CD4-positive, alpha-beta T cell treated with Interleukin-21 for 1 hour (primary cell): Measurements from ENCODE around the gene ZNF837.
"Not testable (repeated sequence)": the region's sequence is repeated elsewhere in the genome, so short reads cannot be mapped to it uniquely, and the experiment has no call there.

Experiments used
- DNase-seq: peaks from one replicate; pipeline ENCODE4 v3.0.0-alpha.2; 2020

ZNF837 gene

GRCh38 chr19:58380662-58381459, at the start of gene ZNF837:
ZNF837 (minus strand) TSS chr19:58381030; CDS start chr19:58369332, 11,698 bp downstream.
- peak; percentile 100 for DNase-seq

DNA sequence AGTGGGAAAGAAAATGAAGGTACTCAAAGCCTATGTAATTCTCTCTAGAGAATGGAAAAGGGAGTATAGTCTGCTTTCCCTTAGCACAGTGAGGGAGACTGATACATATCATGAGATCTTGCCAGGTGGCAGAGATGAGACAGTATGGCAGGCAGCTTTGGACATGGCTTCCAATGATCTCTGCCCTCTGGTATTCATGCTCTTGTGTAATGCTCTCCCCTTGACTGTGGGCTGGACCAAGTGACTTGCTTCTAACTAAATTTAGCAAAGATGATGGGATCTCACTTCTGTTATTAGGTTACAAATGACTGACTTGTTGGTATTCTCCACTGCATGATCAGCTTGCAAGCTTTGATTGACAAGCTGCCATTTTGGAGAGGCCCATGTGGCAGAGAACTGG, 48.9 kb upstream of the ZNF837 start:
- DNase-seq = no peak

GRCh38 chr19:58428617-58429016, 47.8 kb upstream of the ZNF837 start:
- DNase-seq = no peak

- no peak for DNase-seq
Observed at GRCh38 chr19:58417071-58417470, 36.2 kb upstream of the ZNF837 start.

- no peak for DNase-seq
Observed at GRCh38 chr19:58416604-58417003, 35.8 kb upstream of the ZNF837 start.

DNA sequence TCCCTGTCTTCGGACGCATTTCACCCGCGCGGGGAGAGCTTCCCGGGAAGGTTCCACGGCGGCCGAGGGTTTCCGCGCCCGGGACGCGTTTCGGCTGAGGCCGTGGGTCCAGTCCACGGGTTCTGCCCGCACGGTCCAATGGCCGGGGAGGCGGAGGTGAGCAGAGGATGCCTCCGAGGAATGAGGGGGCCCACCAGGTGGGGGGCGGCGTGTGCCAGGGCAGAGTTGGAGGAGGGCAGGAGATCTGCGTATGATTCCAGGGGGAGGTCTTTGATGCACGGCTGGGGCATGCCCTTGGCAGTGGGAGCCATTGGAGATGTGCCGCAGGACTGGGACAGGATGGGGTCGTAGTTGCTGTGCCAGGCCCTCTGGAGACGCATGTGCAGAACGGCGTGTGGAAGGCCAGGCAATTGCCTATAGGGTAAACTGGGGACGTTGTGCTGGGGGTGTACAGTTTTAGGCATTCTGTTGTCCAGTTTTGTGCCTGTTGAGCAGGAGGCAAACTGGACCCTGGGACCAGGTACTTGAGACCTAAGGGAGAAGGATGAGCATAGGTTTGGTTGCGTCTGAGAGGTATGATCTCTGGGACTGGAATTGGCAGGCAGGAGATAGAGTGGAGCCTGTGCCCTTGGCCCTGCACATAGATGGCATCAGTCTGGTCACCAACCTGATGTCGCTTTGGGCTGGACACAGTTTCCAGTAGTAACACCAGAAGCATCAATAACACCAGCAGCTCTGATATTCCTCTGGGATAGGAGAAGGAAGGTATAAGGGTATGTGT, 28.4 kb upstream of the ZNF837 start:
- DNase-seq = no peak

- DNase-seq = peak; percentile 95
Observed at GRCh38 chr19:58408152-58409009, 27.6 kb upstream of the ZNF837 start, which contains the start of gene ZNF584. ZNF584 (plus strand) TSS chr19:58408649; CDS start chr19:58409148, 499 bp downstream.

DNA sequence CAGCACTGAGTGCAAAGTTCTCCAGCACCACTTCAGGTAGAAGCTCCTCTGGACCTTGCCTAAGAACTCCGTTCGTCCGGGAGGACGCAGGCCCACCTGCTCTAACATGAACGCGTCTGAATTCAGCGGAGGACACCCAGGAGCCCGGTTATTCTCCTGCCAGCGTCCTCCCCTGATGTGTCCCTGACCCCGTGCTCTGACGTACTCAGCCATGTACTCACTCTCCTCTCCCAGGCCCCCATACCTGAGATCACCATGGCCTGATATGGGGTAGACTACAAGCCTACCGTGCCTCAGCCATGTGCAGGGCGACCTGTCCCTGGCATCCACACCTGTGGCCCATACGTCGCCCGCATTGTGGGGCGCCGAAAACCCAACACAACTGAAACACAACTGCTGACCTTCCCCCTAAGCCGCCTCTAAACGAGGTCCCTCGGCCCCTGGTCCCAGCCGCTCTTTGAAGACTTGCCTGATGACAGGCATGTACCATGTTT, 26.9 kb upstream of the ZNF837 start:
- no peak for DNase-seq

DNA sequence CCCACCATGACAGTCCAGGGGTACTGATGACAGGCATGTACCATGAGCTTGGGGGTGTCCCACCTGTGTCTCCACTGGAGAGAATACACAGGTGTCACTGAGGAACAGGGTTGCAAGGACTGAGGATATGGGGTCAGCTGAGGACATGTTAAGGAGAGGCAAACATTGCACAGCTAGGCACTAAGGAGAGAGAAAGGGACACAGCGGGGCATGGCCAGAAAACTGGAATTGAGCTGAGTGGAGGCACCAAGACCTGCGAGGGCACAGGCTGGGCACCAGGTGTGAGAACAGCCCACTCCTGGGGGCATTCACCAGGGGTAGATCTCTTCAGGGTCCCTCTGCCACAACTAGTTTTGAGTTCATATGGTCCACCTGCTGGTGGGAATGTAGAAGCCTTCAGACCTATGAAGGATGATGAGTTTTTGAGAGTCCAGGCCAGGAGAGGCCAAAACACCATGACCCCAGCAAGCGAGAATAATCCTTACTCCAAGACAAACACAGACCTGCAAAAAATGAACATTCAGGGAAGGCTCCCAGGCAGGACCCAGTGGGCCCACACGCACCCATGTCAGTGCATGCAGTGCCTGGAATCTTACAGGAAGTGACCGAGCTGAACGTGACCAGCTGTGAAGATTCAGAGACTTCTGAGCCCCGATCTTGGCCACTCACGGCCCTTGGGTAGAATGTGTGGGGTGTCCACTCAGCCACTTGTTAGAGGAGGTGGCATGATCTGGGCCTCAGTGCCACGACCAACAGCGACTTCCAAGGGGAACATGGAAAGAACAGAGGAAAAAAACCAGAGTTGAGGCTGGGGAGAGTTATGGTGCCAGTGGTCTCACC, 26.2 kb upstream of the ZNF837 start:
- no peak for DNase-seq

- not testable (repeated sequence) for DNase-seq
Observed at GRCh38 chr19:58403920-58404478, 23.2 kb upstream of the ZNF837 start.

GRCh38 chr19:58401840-58402421, 21.1 kb upstream of the ZNF837 start:
- DNase-seq = no peak

GRCh38 chr19:58400916-58401839, 20.3 kb upstream of the ZNF837 start:
- peak; percentile 100 for DNase-seq

DNA sequence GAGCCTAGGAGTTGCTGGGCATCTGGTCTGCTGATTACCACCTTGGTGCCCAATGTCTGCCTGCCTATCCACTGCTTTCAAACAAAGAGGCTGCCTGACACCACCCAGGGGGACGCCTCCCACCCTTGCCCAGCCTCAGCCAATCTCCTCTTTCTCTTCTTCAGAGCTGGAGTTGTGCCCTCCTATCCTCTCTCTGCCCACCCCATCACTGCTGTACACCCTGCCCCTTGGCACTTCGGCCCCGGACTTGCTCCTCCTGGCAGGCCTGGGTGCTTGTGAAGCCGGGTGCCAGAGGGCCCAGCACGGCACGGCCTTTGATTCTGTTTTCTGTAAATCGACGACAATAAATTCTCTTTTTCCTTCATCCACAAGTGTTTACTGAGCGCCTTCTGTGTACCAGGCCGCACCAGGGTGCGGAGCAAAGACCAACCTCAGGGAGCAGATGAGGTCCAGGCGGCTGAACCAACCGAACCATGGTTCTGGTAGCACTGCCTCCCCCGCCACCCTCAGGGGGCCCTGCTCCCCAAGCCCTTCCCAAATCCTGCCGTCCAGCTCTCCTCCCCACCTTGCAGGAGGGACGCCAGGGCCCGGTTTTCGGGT, 19.6 kb upstream of the ZNF837 start:
- no peak for DNase-seq

GRCh38 chr19:58399903-58400302, 19.1 kb upstream of the ZNF837 start:
- no peak for DNase-seq

- DNase-seq = no peak
Observed at GRCh38 chr19:58398545-58398944, 17.7 kb upstream of the ZNF837 start.

- DNase-seq = no peak
Observed at GRCh38 chr19:58398087-58398486, 17.3 kb upstream of the ZNF837 start.

GRCh38 chr19:58397533-58398037, 16.8 kb upstream of the ZNF837 start:
- no peak for DNase-seq

- no peak for DNase-seq
Observed at GRCh38 chr19:58396691-58397532, 16.1 kb upstream of the ZNF837 start.
